Hematopoietic multipotent progenitor cell (in vitro differentiated cells): Measurements from ENCODE around the gene CDHR2. TPM values are rescaled to one million over a fixed set of nuclear protein-coding genes. Genes with fewer than 3 reads are reported as not detected.
"Not testable (repeated sequence)": the region's sequence is repeated elsewhere in the genome, so short reads cannot be mapped to it uniquely, and the experiment has no call there.

Experiments used
- DNase-seq, 3 donors: peaks; one replicate each; pipeline ENCODE4 v3.0.0-alpha.2; 2011 to 2015; ENCODE audit warnings: low read depth in 2 of 3, low spot score in 2 of 3
- total RNA-seq: library from RNA; depleted of rRNA; stranded (reverse); fragments of >200 nt; gene quantifications from one replicate; pipeline ENCODE4 v1.2.3, GENCODE V29; 2012

CDHR2 gene
- total RNA-seq, 1 donor, result under 0.01 TPM

- no peak for DNase-seq
Measured at GRCh38 chr5:176538230-176538988, 10.7 kb upstream of the CDHR2 start.

- no peak for DNase-seq
Measured at GRCh38 chr5:176538989-176539384, 10.2 kb upstream of the CDHR2 start.

GRCh38 chr5:176540476-176540899, 8.7 kb upstream of the CDHR2 start:
- no peak for DNase-seq

- no peak for DNase-seq
Measured at GRCh38 chr5:176540956-176541337, 8.2 kb upstream of the CDHR2 start.

GRCh38 chr5:176541338-176542134, 7.6 kb upstream of the CDHR2 start:
- peak in 2 of 3 donors; percentile 57 to 68 for DNase-seq

- DNase-seq, result peak in 1 of 3 donors; percentile 54
Measured at GRCh38 chr5:176542135-176542595, 7.0 kb upstream of the CDHR2 start.

GRCh38 chr5:176542596-176543427, 6.3 kb upstream of the CDHR2 start:
- peak in 1 of 3 donors; percentile 51 for DNase-seq

GRCh38 chr5:176543428-176544182, 5.5 kb upstream of the CDHR2 start:
- peak; percentile 49 to 67 (median 62) for DNase-seq

- DNase-seq, result no peak
Measured at GRCh38 chr5:176545388-176545736, 3.8 kb upstream of the CDHR2 start.

GRCh38 chr5:176545737-176546509, 3.2 kb upstream of the CDHR2 start:
- no peak for DNase-seq

- peak in 1 of 3 donors; percentile 47 for DNase-seq
Measured at GRCh38 chr5:176547802-176548201, 1.3 kb upstream of the CDHR2 start.

GRCh38 chr5:176549871-176550270, 729 bp downstream of the CDHR2 start:
- no peak for DNase-seq

- no peak for DNase-seq
Measured at GRCh38 chr5:176550275-176550831, 1.2 kb downstream of the CDHR2 start.

- not testable (repeated sequence) for DNase-seq
Measured at GRCh38 chr5:176550937-176551336, 1.8 kb downstream of the CDHR2 start.

- no peak for DNase-seq
Measured at GRCh38 chr5:176552332-176552869, 3.3 kb downstream of the CDHR2 start.

GRCh38 chr5:176553260-176554085, 4.3 kb downstream of the CDHR2 start:
- no peak for DNase-seq

- DNase-seq, result no peak
Measured at GRCh38 chr5:176557846-176558245, 8.7 kb downstream of the CDHR2 start.

- peak in 2 of 3 donors; percentile 73 to 82 for DNase-seq
Measured at GRCh38 chr5:176559683-176560082, 10.5 kb downstream of the CDHR2 start.
